ENCODE data around the gene TXLNG.

Gene TXLNG

GRCh38 chrX:16814597-16814996 is 28.3 kb downstream of the TXLNG start:
- Histone ChIP-seq H3K4me1 (ENCODE audit: insufficient read depth, low read length) (no peaks in the 10 kb centered on the region), H3K79me2 (ENCODE audit: insufficient read depth, low read length) (peaks cover 46% of the 10 kb centered on the region), H3K9ac (ENCODE audit: low read depth, low read length) (no peak overlapping the region), H3K27ac (ENCODE audit: low read length) (no peak overlapping the region), H4K20me1 (ENCODE audit: insufficient read depth, low read length) (no peaks in the 10 kb centered on the region; the same call in 1 of the 2 replicates), H3K4me2 (ENCODE audit: insufficient read depth, low read length) (no peak overlapping the region), H3K36me3 (ENCODE audit: insufficient read depth, low read length) (peaks cover 12% of the 10 kb centered on the region; the same call in 1 of the 2 replicates), H3K27me3 (ENCODE audit: insufficient read depth, low read length, poor library complexity) (no peaks in the 10 kb centered on the region), H3K9me3 (ENCODE audit: insufficient read depth, low read length, severe bottlenecking) (no peaks in the 10 kb centered on the region), H3K4me3 (ENCODE audit: low read depth in 1 of 2, low read length in 2 of 2) (no peak overlapping the region), H2AFZ (ENCODE audit: low read depth, low read length) (no peak overlapping the region)
- TF ChIP-seq CTCF (IDR thresholded peaks at IDR 0.05; ENCODE audit: borderline replicate concordance, extremely low read depth, low read length, poor library complexity, severe bottlenecking) (no peak), EZH2 (IDR thresholded peaks at IDR 0.05; ENCODE audit: borderline replicate concordance, low read depth, low read length, severe bottlenecking) (no peak)
- DNase-seq (no peak), ATAC-seq (ENCODE audit: insufficient read depth, low read depth) (no peak)

- Histone ChIP-seq H4K20me1 (ENCODE audit: insufficient read depth, low read length) (no peaks in the 10 kb centered on the region; the same call in 1 of the 2 replicates), H2AFZ (ENCODE audit: low read depth, low read length) (no peak overlapping the region), H3K4me2 (ENCODE audit: insufficient read depth, low read length) (no peak overlapping the region), H3K9ac (ENCODE audit: low read depth, low read length) (no peak overlapping the region), H3K9me3 (ENCODE audit: insufficient read depth, low read length, severe bottlenecking) (no peaks in the 10 kb centered on the region), H3K27me3 (ENCODE audit: insufficient read depth, low read length, poor library complexity) (no peaks in the 10 kb centered on the region), H3K27ac (ENCODE audit: low read length) (no peak overlapping the region), H3K4me1 (ENCODE audit: insufficient read depth, low read length) (no peaks in the 10 kb centered on the region), H3K4me3 (ENCODE audit: low read depth in 1 of 2, low read length in 2 of 2) (no peak overlapping the region), H3K79me2 (ENCODE audit: insufficient read depth, low read length) (peaks cover 13% of the 10 kb centered on the region), H3K36me3 (ENCODE audit: insufficient read depth, low read length) (peaks cover 41% of the 10 kb centered on the region)
- DNase-seq (no peak), ATAC-seq (ENCODE audit: insufficient read depth, low read depth) (no peak)
- no peak for TF ChIP-seq CTCF (IDR thresholded peaks at IDR 0.05; ENCODE audit: borderline replicate concordance, extremely low read depth, low read length, poor library complexity, severe bottlenecking)
- TF ChIP-seq EZH2 (IDR thresholded peaks at IDR 0.05; ENCODE audit: borderline replicate concordance, low read depth, low read length, severe bottlenecking): no peak
Observed at GRCh38 chrX:16819634-16820033, 33.4 kb downstream of the TXLNG start.

GRCh38 chrX:16822723-16823122 is 36.5 kb downstream of the TXLNG start:
- no peak for DNase-seq
- no peaks in the 10 kb centered on the region for H3K4me1 ChIP-seq (ENCODE audit: insufficient read depth, low read length)

More at GRCh38 chrX:16822723-16823122, 36.5 kb downstream of the TXLNG start:
- no peak overlapping the region for H3K4me2 ChIP-seq (ENCODE audit: insufficient read depth, low read length)
- H4K20me1 ChIP-seq (ENCODE audit: insufficient read depth, low read length): no peaks in the 10 kb centered on the region
- no peaks in the 10 kb centered on the region for H3K27me3 ChIP-seq (ENCODE audit: insufficient read depth, low read length, poor library complexity)
- peaks cover 50% of the 10 kb centered on the region for H3K36me3 ChIP-seq (ENCODE audit: insufficient read depth, low read length)
- TF ChIP-seq CTCF (IDR thresholded peaks at IDR 0.05; ENCODE audit: borderline replicate concordance, extremely low read depth, low read length, poor library complexity, severe bottlenecking): no peak
- TF ChIP-seq EZH2 (IDR thresholded peaks at IDR 0.05; ENCODE audit: borderline replicate concordance, low read depth, low read length, severe bottlenecking): no peak
- no peak overlapping the region for H3K4me3 ChIP-seq (ENCODE audit: low read depth in 1 of 2, low read length in 2 of 2)
- peaks cover 6% of the 10 kb centered on the region for H3K79me2 ChIP-seq (ENCODE audit: insufficient read depth, low read length)
- no peak for ATAC-seq (ENCODE audit: insufficient read depth, low read depth)
- H3K27ac ChIP-seq (ENCODE audit: low read length): no peak overlapping the region
- no peaks in the 10 kb centered on the region for H3K9me3 ChIP-seq (ENCODE audit: insufficient read depth, low read length, severe bottlenecking)
- H3K9ac ChIP-seq (ENCODE audit: low read depth, low read length): no peak overlapping the region
- H2AFZ ChIP-seq (ENCODE audit: low read depth, low read length): no peak overlapping the region

Measured in DND-41 (cell line).